ENCODE measurements around the gene USO1. TPM values are rescaled to one million over a fixed set of nuclear protein-coding genes. Genes with fewer than 3 reads are reported as not detected.

USO1 gene
- total and polyA plus RNA-seq, 9 of the 15 experiments (the other 6 are each of a cell fraction or from before 2014, with no cell fraction given): 19.3 to 97.8 (median 48.5) TPM

DNA sequence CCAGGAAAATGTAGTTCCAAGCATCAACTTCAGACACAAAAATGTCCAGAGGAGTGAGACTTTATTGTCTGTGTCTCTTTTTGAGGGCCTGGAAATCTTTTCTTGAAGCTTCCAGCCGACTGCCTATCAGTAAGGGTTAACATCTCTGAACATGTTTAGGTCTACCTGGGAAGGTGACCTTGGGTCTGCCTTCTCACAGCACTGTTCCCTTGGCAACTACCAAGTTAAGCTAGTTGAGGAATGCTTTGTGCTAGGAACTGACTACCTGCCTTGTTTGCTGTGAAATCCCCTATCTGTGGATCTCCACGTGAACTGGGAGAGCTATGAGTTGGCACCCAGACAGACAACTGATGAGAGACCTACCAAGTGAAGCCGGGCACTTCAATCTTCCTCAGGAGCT, 96.3 kb downstream of the USO1 start:
- H3K9ac ChIP-seq (ENCODE audit: insufficient read depth in 1 of 2, low read depth in 2 of 2, low read length in 2 of 2): no peak overlapping the region
- peaks cover 3% of the 10 kb centered on the region for H3K9me1 ChIP-seq (ENCODE audit: control insufficient read depth, insufficient read depth, low read length)
- peak overlapping the region; percentile 76; the same call in 1 of the 2 replicates for H2AFZ ChIP-seq (ENCODE audit: low read depth, low read length)
- H3K9me3 ChIP-seq (replicated peaks; ENCODE audit: control insufficient read depth, insufficient read depth, low read depth, low read length): no peaks in the 10 kb centered on the region
- in situ Hi-C loops (cut with MboI) (no loop called here), intact Hi-C loops (cut with micrococcal nuclease) (no loop called here)
- no peak for FAIRE-seq
- DNase-seq (ENCODE audit: extremely low read depth in 1 of 4, low spot score in 3 of 4): no peak
- no peak overlapping the region for H3K4me2 ChIP-seq (ENCODE audit: insufficient read depth, low read length)
- CTCF ChIA-PET (ENCODE audit: low intra/inter-chr PET ratio): no interaction called here
- TF ChIP-seq, protein P1, sequence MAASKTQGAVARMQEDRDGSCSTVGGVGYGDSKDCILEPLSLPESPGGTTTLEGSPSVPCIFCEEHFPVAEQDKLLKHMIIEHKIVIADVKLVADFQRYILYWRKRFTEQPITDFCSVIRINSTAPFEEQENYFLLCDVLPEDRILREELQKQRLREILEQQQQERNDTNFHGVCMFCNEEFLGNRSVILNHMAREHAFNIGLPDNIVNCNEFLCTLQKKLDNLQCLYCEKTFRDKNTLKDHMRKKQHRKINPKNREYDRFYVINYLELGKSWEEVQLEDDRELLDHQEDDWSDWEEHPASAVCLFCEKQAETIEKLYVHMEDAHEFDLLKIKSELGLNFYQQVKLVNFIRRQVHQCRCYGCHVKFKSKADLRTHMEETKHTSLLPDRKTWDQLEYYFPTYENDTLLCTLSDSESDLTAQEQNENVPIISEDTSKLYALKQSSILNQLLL (CRISPR knock-in tag; IDR thresholded peaks at IDR 0.05; ENCODE audit: borderline replicate concordance): no peak
- TF ChIP-seq KDM2B (CRISPR knock-in tag; IDR thresholded peaks at IDR 0.05) (no peak), PURB (CRISPR knock-in tag; IDR thresholded peaks at IDR 0.05; ENCODE audit: low read depth) (no peak), RFX1 (IDR thresholded peaks at IDR 0.05) (peak; percentile 22; the same call in 1 of the 2 replicates)
- H4K20me1 ChIP-seq (replicated peaks; ENCODE audit: control insufficient read depth, insufficient read depth, low read length): no peaks in the 10 kb centered on the region
- H3K27me3 ChIP-seq (ENCODE audit: control insufficient read depth in 2 of 2, insufficient read depth in 2 of 2, low read length in 2 of 2): no peaks in the 10 kb centered on the region
- H3K4me3 ChIP-seq: no peak overlapping the region
- POLR2A ChIA-PET: no interaction called here
- no TSS peak for BruUV-seq (replicated peaks)
- 17% methylated on average over 3 of the region's 3 CpGs for WGBS (ENCODE audit: insufficient coverage, low coverage, missing lambda C conversion rate)
- no peaks in the 10 kb centered on the region for H3K4me1 ChIP-seq (replicated peaks in 1 of 2; ENCODE audit: control insufficient read depth in 2 of 2, insufficient read depth in 2 of 2, low read length in 2 of 2)
- ATAC-seq: no peak
- no peak overlapping the region for H3K27ac ChIP-seq (ENCODE audit: extremely low read depth, low read depth, low read length)
- H3K79me2 ChIP-seq (ENCODE audit: control insufficient read depth, insufficient read depth, low read length): no peaks in the 10 kb centered on the region
- no peaks in the 10 kb centered on the region; the same call in 2 of the 3 replicates for H3K36me3 ChIP-seq (ENCODE audit: control insufficient read depth, insufficient read depth, low read length)

DNA sequence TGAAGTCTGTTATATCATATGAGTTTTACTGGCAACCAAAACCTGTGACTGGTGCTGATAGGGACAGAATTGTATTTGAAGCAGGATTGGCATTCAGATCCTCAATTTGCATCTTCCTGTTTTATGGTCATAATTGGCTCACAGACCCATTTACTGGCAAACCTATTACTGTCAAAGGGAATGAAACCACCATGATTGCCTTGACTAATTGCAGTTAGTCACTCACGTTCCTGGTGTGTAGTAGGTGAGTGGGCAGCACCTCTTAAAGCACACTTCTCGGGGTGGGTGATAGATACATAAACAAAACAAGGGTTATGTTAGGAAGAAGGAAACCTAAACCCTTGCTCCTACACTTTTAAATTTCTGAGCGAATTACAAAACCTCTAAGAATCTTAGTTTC, 96.8 kb downstream of the USO1 start:
- no peak for ATAC-seq
- no peaks in the 10 kb centered on the region for H3K4me1 ChIP-seq (replicated peaks in 1 of 2; ENCODE audit: control insufficient read depth in 2 of 2, insufficient read depth in 2 of 2, low read length in 2 of 2)
- no peaks in the 10 kb centered on the region for H3K9me3 ChIP-seq (replicated peaks; ENCODE audit: control insufficient read depth, insufficient read depth, low read depth, low read length)
- BruUV-seq (replicated peaks): no TSS peak
- POLR2A ChIA-PET: no interaction called here
- no peak overlapping the region for H3K4me2 ChIP-seq (ENCODE audit: insufficient read depth, low read length)
- H2AFZ ChIP-seq (ENCODE audit: low read depth, low read length): peak overlapping the region; percentile 76
- CTCF ChIA-PET (ENCODE audit: low intra/inter-chr PET ratio): no interaction called here
- no peak for DNase-seq (ENCODE audit: extremely low read depth in 1 of 4, low spot score in 3 of 4)
- TF ChIP-seq NR2F6 (CRISPR knock-in tag; IDR thresholded peaks at IDR 0.05) (no peak), EWSR1 (IDR thresholded peaks at IDR 0.05; ENCODE audit: borderline replicate concordance, low read depth, partially characterized antibody) (no peak), SMAD1 (IDR thresholded peaks at IDR 0.05; ENCODE audit: low read depth, low read length, partially characterized antibody) (no peak), ZFP36 (IDR thresholded peaks at IDR 0.05; ENCODE audit: low read depth, low read length, partially characterized antibody) (no peak), SMAD3 (CRISPR knock-in tag; conservative IDR thresholded peaks at IDR 0.05) (no peak), ZNF589 (CRISPR knock-in tag; IDR thresholded peaks at IDR 0.05; ENCODE audit: low read depth) (no peak)
- TF ChIP-seq, protein P2, sequence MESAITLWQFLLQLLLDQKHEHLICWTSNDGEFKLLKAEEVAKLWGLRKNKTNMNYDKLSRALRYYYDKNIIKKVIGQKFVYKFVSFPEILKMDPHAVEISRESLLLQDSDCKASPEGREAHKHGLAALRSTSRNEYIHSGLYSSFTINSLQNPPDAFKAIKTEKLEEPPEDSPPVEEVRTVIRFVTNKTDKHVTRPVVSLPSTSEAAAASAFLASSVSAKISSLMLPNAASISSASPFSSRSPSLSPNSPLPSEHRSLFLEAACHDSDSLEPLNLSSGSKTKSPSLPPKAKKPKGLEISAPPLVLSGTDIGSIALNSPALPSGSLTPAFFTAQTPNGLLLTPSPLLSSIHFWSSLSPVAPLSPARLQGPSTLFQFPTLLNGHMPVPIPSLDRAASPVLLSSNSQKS (CRISPR knock-in tag; IDR thresholded peaks at IDR 0.05): no peak
- TF ChIP-seq, protein P3, sequence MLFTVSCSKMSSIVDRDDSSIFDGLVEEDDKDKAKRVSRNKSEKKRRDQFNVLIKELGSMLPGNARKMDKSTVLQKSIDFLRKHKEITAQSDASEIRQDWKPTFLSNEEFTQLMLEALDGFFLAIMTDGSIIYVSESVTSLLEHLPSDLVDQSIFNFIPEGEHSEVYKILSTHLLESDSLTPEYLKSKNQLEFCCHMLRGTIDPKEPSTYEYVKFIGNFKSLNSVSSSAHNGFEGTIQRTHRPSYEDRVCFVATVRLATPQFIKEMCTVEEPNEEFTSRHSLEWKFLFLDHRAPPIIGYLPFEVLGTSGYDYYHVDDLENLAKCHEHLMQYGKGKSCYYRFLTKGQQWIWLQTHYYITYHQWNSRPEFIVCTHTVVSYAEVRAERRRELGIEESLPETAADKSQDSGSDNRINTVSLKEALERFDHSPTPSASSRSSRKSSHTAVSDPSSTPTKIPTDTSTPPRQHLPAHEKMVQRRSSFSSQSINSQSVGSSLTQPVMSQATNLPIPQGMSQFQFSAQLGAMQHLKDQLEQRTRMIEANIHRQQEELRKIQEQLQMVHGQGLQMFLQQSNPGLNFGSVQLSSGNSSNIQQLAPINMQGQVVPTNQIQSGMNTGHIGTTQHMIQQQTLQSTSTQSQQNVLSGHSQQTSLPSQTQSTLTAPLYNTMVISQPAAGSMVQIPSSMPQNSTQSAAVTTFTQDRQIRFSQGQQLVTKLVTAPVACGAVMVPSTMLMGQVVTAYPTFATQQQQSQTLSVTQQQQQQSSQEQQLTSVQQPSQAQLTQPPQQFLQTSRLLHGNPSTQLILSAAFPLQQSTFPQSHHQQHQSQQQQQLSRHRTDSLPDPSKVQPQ (CRISPR knock-in tag; IDR thresholded peaks at IDR 0.05; ENCODE audit: borderline replicate concordance): no peak
- in situ Hi-C loops (cut with MboI) (no loop called here), intact Hi-C loops (cut with micrococcal nuclease) (no loop called here)
- H3K4me3 ChIP-seq: no peak overlapping the region
- H3K79me2 ChIP-seq (ENCODE audit: control insufficient read depth, insufficient read depth, low read length): no peaks in the 10 kb centered on the region
- peaks cover 3% of the 10 kb centered on the region for H3K9me1 ChIP-seq (ENCODE audit: control insufficient read depth, insufficient read depth, low read length)
- H3K9ac ChIP-seq (ENCODE audit: insufficient read depth in 1 of 2, low read depth in 2 of 2, low read length in 2 of 2): no peak overlapping the region
- no peaks in the 10 kb centered on the region for H3K27me3 ChIP-seq (ENCODE audit: control insufficient read depth in 2 of 2, insufficient read depth in 2 of 2, low read length in 2 of 2)
- no peak overlapping the region for H3K27ac ChIP-seq (ENCODE audit: extremely low read depth, low read depth, low read length)
- no peaks in the 10 kb centered on the region for H3K36me3 ChIP-seq (ENCODE audit: control insufficient read depth, insufficient read depth, low read length)
- 24% methylated on average over 3 of the region's 3 CpGs for WGBS (ENCODE audit: insufficient coverage, low coverage, missing lambda C conversion rate)
- FAIRE-seq: no peak
- H4K20me1 ChIP-seq (replicated peaks; ENCODE audit: control insufficient read depth, insufficient read depth, low read length): no peaks in the 10 kb centered on the region
